H1 (cell line): ENCODE data around the gene RIC8A. TPM values are rescaled to one million over a fixed set of nuclear protein-coding genes. Genes with fewer than 3 reads are reported as not detected.
A peak's percentile ranks its signal among the peaks of the same experiment; 100 is the strongest.

Experiments used
- CTCF ChIA-PET: fragments of 300-600 bp; sonication (Branson Sonifier 250); formaldehyde crosslinking; loops from one replicate; lab custom pipeline; 2021; ENCODE audit not compliant: partially characterized antibody; lab: Charles Lee
- POLR2A ChIA-PET: fragments of 300-600 bp; sonication (Branson Sonifier 250); formaldehyde crosslinking; loops from one replicate; lab custom pipeline; 2021; ENCODE audit warnings: inconsistent platforms; ENCODE audit not compliant: partially characterized antibody; lab: Charles Lee
- DNase-seq, 2 experiments: peaks; one replicate each; pipeline versions ENCODE4 v3.0.0 to v3.0.0-alpha.2; 2010 to 2022; ENCODE audit warnings: low spot score in 2 of 2, low read depth in 1 of 2, mixed read lengths in 1 of 2
- FAIRE-seq: peaks from 2 replicates; lab custom pipeline; 2011; peaks lifted over from hg19 to GRCh38; lab: Jason Lieb, UNC
- H2AFZ ChIP-seq: 2 replicates; pipeline ENCODE4 v1.8.1; 2012; ENCODE audit warnings: low read length, inconsistent platforms
- H2AK5ac ChIP-seq: 2 replicates; pipeline ENCODE4 v1.6.1; 2013; ENCODE audit warnings: low read depth, low read length
- H2BK120ac ChIP-seq: replicated peaks from 2 replicates; pipeline ENCODE3; 2013; ENCODE audit warnings: low read depth, low read length, inconsistent platforms
- H2BK12ac ChIP-seq: 2 replicates; pipeline ENCODE4 v1.6.1; 2013; ENCODE audit warnings: low read depth, low read length
- H2BK15ac ChIP-seq: 2 replicates; pipeline ENCODE4 v1.6.1; 2013; ENCODE audit warnings: low read length
- H2BK20ac ChIP-seq: 2 replicates; pipeline ENCODE4 v1.6.1; 2013; ENCODE audit warnings: low read length
- H2BK5ac ChIP-seq: 2 replicates; pipeline ENCODE4 v1.6.1; 2013; ENCODE audit warnings: low read depth, low read length
- H3K14ac ChIP-seq: 2 replicates; pipeline ENCODE4 v1.6.1; 2013; ENCODE audit warnings: inconsistent platforms; ENCODE audit not compliant: insufficient read length
- H3K18ac ChIP-seq: 2 replicates; pipeline ENCODE4 v1.6.1; 2013; ENCODE audit warnings: low read length; ENCODE audit errors: extremely low read depth
- H3K23ac ChIP-seq: 2 replicates; pipeline ENCODE4 v1.6.1; 2013; ENCODE audit warnings: inconsistent platforms; ENCODE audit not compliant: insufficient read length
- H3K23me2 ChIP-seq: 2 replicates; pipeline ENCODE4 v1.6.1; 2013; ENCODE audit warnings: low read depth, low read length
- H3K27ac ChIP-seq: 2 replicates; pipeline ENCODE4 v1.6.1; 2011; ENCODE audit warnings: low read depth, low read length, inconsistent platforms
- H3K27me3 ChIP-seq, 4 experiments: replicated peaks in 1 of 4; 1 replicate in 1 of 4; 2 replicates in 3 of 4; pipeline versions ENCODE4 v1.6.1 to v1.8.1; 2011 to 2013; ENCODE audit warnings: low read length in 3 of 4, mild to moderate bottlenecking in 3 of 4, inconsistent platforms in 2 of 4, mixed read lengths in 2 of 4, moderate library complexity in 1 of 4; ENCODE audit not compliant: control insufficient read depth in 3 of 4, insufficient read depth in 3 of 4; ENCODE audit errors: extremely low read depth in 1 of 4
- H3K36me3 ChIP-seq, 4 experiments: 2 replicates each; pipeline versions ENCODE4 v1.6.1 to v1.8.1; 2011 to 2013; ENCODE audit warnings: mild to moderate bottlenecking in 4 of 4, low read length in 3 of 4, moderate library complexity in 2 of 4, control low read depth in 1 of 4, inconsistent platforms in 1 of 4; ENCODE audit not compliant: insufficient read depth in 4 of 4, control insufficient read depth in 2 of 4
- H3K4ac ChIP-seq: replicated peaks from 2 replicates; pipeline ENCODE3; 2013; ENCODE audit warnings: low read length, low read depth, mixed read lengths, inconsistent platforms; ENCODE audit not compliant: insufficient read length
- H3K4me1 ChIP-seq, 4 experiments: replicated peaks in 1 of 4; 1 replicate in 1 of 4; 2 replicates in 3 of 4; pipeline versions ENCODE4 v1.6.1 to v1.8.1; 2011 to 2013; ENCODE audit warnings: low read length in 3 of 4, inconsistent platforms in 2 of 4, mixed read lengths in 1 of 4; ENCODE audit not compliant: insufficient read depth in 4 of 4, control insufficient read depth in 3 of 4
- H3K4me2 ChIP-seq, 2 experiments: 2 replicates each; pipeline versions ENCODE4 v1.6.1 to v1.8.1; 2011 to 2013; ENCODE audit warnings: low read depth in 2 of 2, low read length in 2 of 2, control low read depth in 1 of 2, inconsistent platforms in 1 of 2, mild to moderate bottlenecking in 1 of 2; ENCODE audit not compliant: insufficient read depth in 1 of 2
- H3K4me3 ChIP-seq, 4 experiments: fragments of 200-600, 300-600 bp in 1 of 4; sonication (generic), shearing (Covaris generic), sonication (Bioruptor Twin) in 1 of 4; 2 replicates each; pipeline versions ENCODE4 v1.5.1 to v1.8.1; 2011 to 2016; ENCODE audit warnings: low read length in 4 of 4, low read depth in 3 of 4, control low read depth in 2 of 4, inconsistent platforms in 2 of 4, mild to moderate bottlenecking in 2 of 4, mixed read lengths in 1 of 4, moderate library complexity in 1 of 4; ENCODE audit not compliant: insufficient read depth in 2 of 4; ENCODE audit errors: extremely low read depth in 1 of 4
- H3K56ac ChIP-seq: replicated peaks from 2 replicates; pipeline ENCODE3; 2013; ENCODE audit warnings: low read depth, mild to moderate bottlenecking, mixed read lengths, low read length, inconsistent platforms; ENCODE audit not compliant: insufficient read length
- H3K79me1 ChIP-seq: 2 replicates; pipeline ENCODE4 v1.6.1; 2013; ENCODE audit warnings: low read depth, low read length, control low read depth
- H3K79me2 ChIP-seq, 2 experiments: 2 replicates each; pipeline versions ENCODE4 v1.6.1 to v1.8.1; 2012 to 2013; ENCODE audit warnings: low read length in 2 of 2, mild to moderate bottlenecking in 2 of 2, inconsistent platforms in 1 of 2; ENCODE audit not compliant: insufficient read depth in 2 of 2, control insufficient read depth in 1 of 2
- H3K9ac ChIP-seq, 4 experiments: replicated peaks in 1 of 4; 1 replicate in 1 of 4; 2 replicates in 3 of 4; pipeline versions ENCODE4 v1.6.1 to v1.8.1; 2011 to 2013; ENCODE audit warnings: low read depth in 3 of 4, low read length in 3 of 4, control low read depth in 2 of 4, mild to moderate bottlenecking in 2 of 4, moderate library complexity in 2 of 4, inconsistent platforms in 1 of 4; ENCODE audit errors: extremely low read depth in 1 of 4
- H3K9me3 ChIP-seq, 2 experiments: 2 replicates each; pipeline versions ENCODE4 v1.6.1 to v1.8.1; 2012 to 2013; ENCODE audit warnings: mild to moderate bottlenecking in 2 of 2, moderate library complexity in 2 of 2, control low read depth in 1 of 2, inconsistent platforms in 1 of 2, low read depth in 1 of 2, low read length in 1 of 2, mixed read lengths in 1 of 2; ENCODE audit not compliant: insufficient read depth in 2 of 2
- H4K20me1 ChIP-seq, 2 experiments: replicated peaks in 1 of 2; 2 replicates each; pipeline versions ENCODE3 to v1.8.1; 2011 to 2013; ENCODE audit warnings: inconsistent platforms in 2 of 2, low read length in 2 of 2, mild to moderate bottlenecking in 1 of 2; ENCODE audit not compliant: insufficient read depth in 2 of 2, control insufficient read depth in 1 of 2
- H4K5ac ChIP-seq: 2 replicates; pipeline ENCODE4 v1.6.1; 2013; ENCODE audit warnings: low read length, low read depth, mixed read lengths, inconsistent platforms; ENCODE audit not compliant: insufficient read length
- H4K8ac ChIP-seq: 2 replicates; pipeline ENCODE4 v1.8.0; 2013; ENCODE audit warnings: mild to moderate bottlenecking, moderate library complexity, low read length, inconsistent platforms; ENCODE audit not compliant: insufficient read depth; ENCODE audit errors: extremely low read depth
- H4K91ac ChIP-seq: replicated peaks from 2 replicates; pipeline ENCODE3; 2013; ENCODE audit warnings: low read length, mixed read lengths, inconsistent platforms; ENCODE audit not compliant: insufficient read length
- CHD1 ChIP-seq: IDR thresholded peaks from 2 replicates; pipeline ENCODE4 v1.6.1; 2012; ENCODE audit warnings: low read depth, low read length, improper control_type of control experiment
- JUN ChIP-seq: IDR thresholded peaks from 2 replicates; pipeline ENCODE4 v1.6.1; 2011; ENCODE audit warnings: low read depth, mild to moderate bottlenecking, improper control_type of control experiment, low read length
- MAX ChIP-seq: IDR thresholded peaks from 2 replicates; pipeline ENCODE4 v1.6.1; 2012; ENCODE audit warnings: inconsistent platforms
- NRF1 ChIP-seq: IDR thresholded peaks from 2 replicates; pipeline ENCODE4 v1.6.1; 2011; ENCODE audit warnings: mild to moderate bottlenecking, low read depth, low read length, improper control_type of control experiment
- POLR2A ChIP-seq, 2 experiments: IDR thresholded peaks; 1 replicate in 1 of 2; 2 replicates in 1 of 2; pipeline ENCODE4 v1.6.1; 2011; ENCODE audit warnings: low read depth in 2 of 2, low read length in 2 of 2, mild to moderate bottlenecking in 2 of 2; ENCODE audit errors: control extremely low read depth in 1 of 2
- SIN3A ChIP-seq, 2 experiments: IDR thresholded peaks in 1 of 2; conservative IDR thresholded peaks in 1 of 2; 2 replicates each; pipeline ENCODE4 v1.6.1; 2011 to 2012; ENCODE audit warnings: low read length in 2 of 2, improper control_type of control experiment in 1 of 2, low read depth in 1 of 2, mild to moderate bottlenecking in 1 of 2
- WGBS, 2 experiments: shearing (Covaris generic) in 1 of 2; methylation state at CpG; one replicate each; pipeline versions ENCODE4 v1.1.6 to v1.1.7; 2013 to 2015; ENCODE audit warnings: low lambda C conversion rate in 2 of 2, mixed read lengths in 2 of 2, inconsistent platforms in 1 of 2, low coverage in 1 of 2, missing lambda C conversion rate in 1 of 2; ENCODE audit not compliant: insufficient replicate concordance in 2 of 2, insufficient coverage in 1 of 2, insufficient read length in 1 of 2; ENCODE audit errors: extremely low coverage in 1 of 2, missing lambda C conversion rate in 1 of 2; 5-methylcytosine and 5-hydroxymethylcytosine counted together
- polyA plus RNA-seq, 7 experiments: library from polyadenylated mRNA; depleted of rRNA in 3 of 7; stranded (reverse) in 5 of 7; unstranded in 2 of 7; fragments of >200 nt in 5 of 7; fragments of 200-250 nt in 2 of 7; gene quantifications; 1 replicate in 5 of 7; 2 replicates in 1 of 7; 4 replicates in 1 of 7; pipeline versions ENCODE4 v1.2.1 to v1.2.3, GENCODE V29; 2011 to 2013; ENCODE audit warnings: missing spikeins in 2 of 7, mixed read lengths in 2 of 7
- total RNA-seq: library from RNA; stranded (reverse); fragmentation: NEBNext Ultra II Directional; extraction: Animal tissue kit (Norgen Biotek cat#: 25700); gene quantifications from 2 replicates; pipeline ENCODE4 v1.2.1, GENCODE V29; 2021
- TF ChIP-seq, protein P1 (sequence below): IDR thresholded peaks from 2 replicates; pipeline ENCODE4 v1.6.1; 2011; ENCODE audit warnings: low read length, improper control_type of control experiment

RIC8A gene
- total and polyA plus RNA-seq, 2 of the 8 experiments (the other 6 are each of a cell fraction or from before 2014, with no cell fraction given) = 67.0 to 105 TPM

DNA sequence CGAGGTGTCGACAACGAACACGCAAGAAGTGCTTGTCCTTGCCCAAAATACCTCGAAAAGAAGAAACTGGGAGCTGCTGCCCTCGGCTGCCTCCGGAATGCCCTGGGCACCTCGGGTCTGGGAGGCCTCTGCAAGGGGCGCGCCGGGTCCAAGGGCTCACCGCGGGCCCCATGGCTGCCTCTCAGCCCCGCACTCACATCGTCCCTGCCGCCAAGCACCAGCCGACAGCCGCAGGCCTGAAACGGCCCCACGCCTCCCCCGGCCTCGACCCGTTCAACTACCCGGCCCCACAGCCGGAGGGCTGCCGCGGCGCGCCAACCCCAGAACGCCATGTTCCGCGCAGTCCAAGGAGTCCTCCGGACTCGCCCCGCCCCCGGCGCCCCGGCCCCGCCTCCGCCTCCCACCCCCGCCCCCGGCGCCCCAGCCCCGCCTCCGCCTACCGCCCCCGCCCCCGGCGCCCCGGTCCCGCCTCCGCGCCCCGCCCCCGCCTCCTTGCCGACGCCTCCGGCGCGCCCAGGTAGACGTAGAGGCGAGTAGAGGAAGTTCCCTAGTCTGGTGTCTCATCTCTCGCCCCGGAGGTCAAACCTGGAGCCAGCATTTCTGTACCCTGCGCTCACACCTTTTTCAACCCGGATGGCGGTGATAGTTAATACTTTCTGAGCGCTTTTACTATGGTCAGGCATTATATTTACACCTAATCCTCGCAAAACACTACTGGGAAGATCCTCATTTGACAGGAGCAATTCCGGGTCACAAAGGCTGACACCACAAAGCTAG lies 28.7 kb downstream of the RIC8A start, which contains the start of gene SIRT3:
SIRT3 (minus strand) TSS at position 346 of the 777 bp plus-strand sequence; CDS start at position 332, 14 bp downstream.
- H3K36me3 ChIP-seq = peaks cover 0 to 8% (median under 1%) of the 10 kb centered on the region in 4 experiments; a peak in 4 of 8 replicates
- H3K79me2 ChIP-seq = peaks cover 5 to 22% of the 10 kb centered on the region in 2 experiments
- no peak within 1 kb of the TSS; the same call in 1 of the 2 replicates for H2AK5ac ChIP-seq
- WGBS, 2 experiments = 2% methylated on average over 21 of the region's 70 CpGs; no CpG with 5 or more reads in 1 of the 2 experiments
- peak within 1 kb of the TSS; percentile 76 to 87 (median 83) for H3K9ac ChIP-seq
- no peak within 1 kb of the TSS for H2BK20ac ChIP-seq
- H2BK120ac ChIP-seq = peak within 1 kb of the TSS; percentile 73
- H4K5ac ChIP-seq = peak within 1 kb of the TSS; percentile 44
- peaks cover 4% of the 10 kb centered on the region; the same call in 1 of the 2 replicates for H3K79me1 ChIP-seq
- H4K8ac ChIP-seq = peak within 1 kb of the TSS; percentile 90; the same call in 1 of the 2 replicates
- H2BK12ac ChIP-seq = no peak within 1 kb of the TSS
- H3K27me3 ChIP-seq = no peaks in the 10 kb centered on the region
- H3K4ac ChIP-seq = peak within 1 kb of the TSS; percentile 75
- H3K23ac ChIP-seq = no peak within 1 kb of the TSS
- H3K4me3 ChIP-seq = peak within 1 kb of the TSS; percentile 96 to 98 (median 96)
- no peak within 1 kb of the TSS for H4K91ac ChIP-seq
- H2AFZ ChIP-seq = peak within 1 kb of the TSS; percentile 94
- H3K23me2 ChIP-seq = peaks cover 14% of the 10 kb centered on the region
- ChIA-PET POLR2A (interaction anchor here (1.0 to 9.7 kb wide), 6 partner anchors 14 to 120 kb away, joined by 4 to 99 read pairs (median 4); partner anchors contain the start of genes BET1L and RIC8A), CTCF (interaction anchor here (0.7 to 8.7 kb wide), 3 partner anchors 17 to 127 kb away, joined by 3 to 88 read pairs (median 7); no protein-coding TSS in a partner anchor)
- no peaks in the 10 kb centered on the region for H3K9me3 ChIP-seq
- FAIRE-seq (no peak), DNase-seq (peak; percentile 34 to 81)
- no peak within 1 kb of the TSS for H2BK15ac ChIP-seq
- peak within 1 kb of the TSS; percentile 35 for H3K56ac ChIP-seq
- peak within 1 kb of the TSS; percentile 90 to 99 for H3K4me2 ChIP-seq
- H3K4me1 ChIP-seq = no peaks in the 10 kb centered on the region; a peak in 1 of 7 replicates
- H4K20me1 ChIP-seq = peaks cover 0 to 2% of the 10 kb centered on the region in 2 experiments
- peak within 1 kb of the TSS; percentile 87; the same call in 1 of the 2 replicates for H2BK5ac ChIP-seq
- no peak within 1 kb of the TSS for H3K14ac ChIP-seq
- peak within 1 kb of the TSS; percentile 71; the same call in 1 of the 2 replicates for H3K27ac ChIP-seq
- peak within 1 kb of the TSS; percentile 78 for H3K18ac ChIP-seq
- TF ChIP-seq SIN3A (conservative IDR thresholded peaks at IDR 0.05 in 1 of 2, IDR thresholded peaks at IDR 0.05 in 1 of 2; ENCODE audit: low read depth in 1 of 2, low read length in 2 of 2) (0 out of 4 replicates have a peak, but pooled peaks of 1 of the 2 experiments have one; percentile 85), CHD1 (no peak), JUN (no peak), POLR2A (IDR thresholded peaks at IDR 0.05; ENCODE audit: control extremely low read depth in 1 of 2, low read depth in 2 of 2, low read length in 2 of 2) (peak in 1 of 2 experiments; percentile 67; a peak in 2 of 3 replicates), MAX (0 out of 2 replicates have a peak, but pooled peaks have one; percentile 8), NRF1 (no peak)
- TF ChIP-seq, protein P1, sequence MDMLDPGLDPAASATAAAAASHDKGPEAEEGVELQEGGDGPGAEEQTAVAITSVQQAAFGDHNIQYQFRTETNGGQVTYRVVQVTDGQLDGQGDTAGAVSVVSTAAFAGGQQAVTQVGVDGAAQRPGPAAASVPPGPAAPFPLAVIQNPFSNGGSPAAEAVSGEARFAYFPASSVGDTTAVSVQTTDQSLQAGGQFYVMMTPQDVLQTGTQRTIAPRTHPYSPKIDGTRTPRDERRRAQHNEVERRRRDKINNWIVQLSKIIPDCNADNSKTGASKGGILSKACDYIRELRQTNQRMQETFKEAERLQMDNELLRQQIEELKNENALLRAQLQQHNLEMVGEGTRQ = no peak
